ENCODE results near the gene DNPH1.

GRCh38 chr6:43268782-43269272 lies 39.5 kb upstream of the DNPH1 start:
- TF ChIP-seq CTCF (IDR thresholded peaks at IDR 0.05) (no peak), POLR2A (IDR thresholded peaks at IDR 0.05) (no peak)

Data from uterus (tissue), 2 donors.